TTC549 (cell line): Measurements from ENCODE around the gene SMPD3.

Experiments
- FAIRE-seq: peaks from 2 replicates; lab custom pipeline; 2012; peaks lifted over from hg19 to GRCh38; lab: Jason Lieb, UNC

Gene SMPD3

DNA sequence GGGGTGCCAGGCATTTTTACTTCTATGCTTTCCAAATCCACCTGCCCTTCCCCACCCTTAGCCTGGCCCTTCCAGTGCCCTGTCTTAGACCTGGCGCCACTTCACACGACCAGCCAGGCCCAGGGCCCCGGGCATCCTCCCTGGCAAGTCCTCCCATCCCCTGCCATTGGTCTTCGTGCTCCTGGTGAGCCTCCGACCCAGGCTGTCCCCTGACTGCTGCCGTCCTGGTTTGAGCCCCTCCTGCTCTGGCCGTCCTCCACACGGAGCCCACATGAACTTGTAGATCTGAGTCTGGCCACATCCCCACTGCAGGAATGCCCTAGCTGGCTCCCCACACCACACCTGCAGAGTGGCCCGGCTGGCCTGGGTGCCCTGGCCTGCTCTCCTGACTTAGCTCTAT, 93.5 kb downstream of the SMPD3 start:
- FAIRE-seq = no peak

- no peak for FAIRE-seq
Measured at GRCh38 chr16:68353366-68353765, 94.9 kb downstream of the SMPD3 start.

- no peak for FAIRE-seq
Measured at GRCh38 chr16:68351991-68352431, 96.3 kb downstream of the SMPD3 start.

- no peak for FAIRE-seq
Measured at GRCh38 chr16:68351463-68351862, 96.8 kb downstream of the SMPD3 start.

- no peak for FAIRE-seq
Measured at GRCh38 chr16:68350813-68351350, 97.4 kb downstream of the SMPD3 start.

DNA sequence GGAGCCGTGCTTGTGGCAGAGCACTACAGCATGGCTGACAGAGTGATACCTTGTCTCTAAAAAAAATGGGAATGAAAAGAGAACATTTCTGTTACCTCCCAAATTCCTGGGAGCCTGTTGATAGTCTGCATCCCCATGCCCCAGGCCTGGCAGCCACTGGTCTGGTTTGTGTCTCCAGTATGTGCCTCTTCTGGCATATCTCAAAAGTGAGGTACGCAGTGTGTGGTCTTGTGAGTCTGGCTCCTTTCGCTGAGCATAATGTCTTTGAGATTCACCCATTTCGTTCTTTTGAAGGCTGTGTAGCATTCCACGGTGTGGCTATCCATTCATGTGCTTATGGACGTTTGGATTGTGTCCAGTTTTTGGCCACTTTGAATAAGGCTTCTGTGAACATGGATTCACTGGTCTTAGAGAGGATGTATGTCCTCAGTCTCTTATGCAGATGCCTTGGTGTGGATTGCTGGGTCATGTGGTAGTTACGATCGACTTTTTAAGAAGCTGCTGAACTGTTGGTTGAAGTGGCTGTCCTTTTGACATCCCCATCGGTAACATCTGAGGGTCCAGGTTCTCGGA, 98.4 kb downstream of the SMPD3 start:
- no peak for FAIRE-seq

DNA sequence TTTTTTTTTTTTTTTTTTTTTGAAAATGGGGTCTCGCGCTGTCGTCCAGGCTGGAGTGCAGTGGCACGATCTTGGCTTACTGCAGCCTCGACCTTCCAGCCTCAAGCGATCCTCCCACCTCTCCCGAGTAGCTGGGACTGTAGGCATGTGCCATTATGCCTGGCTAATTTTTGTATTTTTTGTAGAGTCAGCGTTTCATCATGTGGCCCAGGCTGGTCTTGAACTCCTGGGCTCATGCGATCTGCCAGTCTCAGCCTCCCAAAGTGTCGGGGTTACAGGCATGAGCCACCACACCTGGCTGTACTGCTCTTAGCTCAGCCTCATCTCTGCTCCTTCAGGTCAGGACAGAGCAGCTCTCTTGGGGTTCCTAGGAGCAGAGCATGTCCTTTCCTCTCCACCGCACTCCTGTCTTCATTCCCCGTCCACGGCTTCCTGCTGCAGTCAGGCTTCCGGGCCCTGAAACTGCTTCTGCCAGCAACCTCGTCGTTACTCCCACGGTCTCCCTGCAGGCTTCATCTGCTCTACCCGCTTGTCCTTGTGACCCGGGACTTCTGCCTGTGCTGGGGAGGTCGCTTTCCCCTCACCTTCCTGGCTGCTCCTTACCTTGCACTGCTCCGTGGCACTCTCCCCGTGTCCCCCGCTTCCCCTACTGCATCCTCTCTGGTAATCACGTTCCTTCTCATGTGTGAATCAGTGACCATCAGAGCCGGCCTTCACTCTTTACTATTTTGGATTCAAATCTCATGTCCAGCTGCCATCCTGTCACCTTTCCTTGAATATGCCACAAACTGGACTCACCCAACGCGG, 99.5 kb downstream of the SMPD3 start:
- FAIRE-seq = no peak

GRCh38 chr16:68347605-68348004, 100.7 kb downstream of the SMPD3 start:
- FAIRE-seq = no peak

- FAIRE-seq = no peak
Measured at GRCh38 chr16:68346892-68347480, 101.3 kb downstream of the SMPD3 start.

DNA sequence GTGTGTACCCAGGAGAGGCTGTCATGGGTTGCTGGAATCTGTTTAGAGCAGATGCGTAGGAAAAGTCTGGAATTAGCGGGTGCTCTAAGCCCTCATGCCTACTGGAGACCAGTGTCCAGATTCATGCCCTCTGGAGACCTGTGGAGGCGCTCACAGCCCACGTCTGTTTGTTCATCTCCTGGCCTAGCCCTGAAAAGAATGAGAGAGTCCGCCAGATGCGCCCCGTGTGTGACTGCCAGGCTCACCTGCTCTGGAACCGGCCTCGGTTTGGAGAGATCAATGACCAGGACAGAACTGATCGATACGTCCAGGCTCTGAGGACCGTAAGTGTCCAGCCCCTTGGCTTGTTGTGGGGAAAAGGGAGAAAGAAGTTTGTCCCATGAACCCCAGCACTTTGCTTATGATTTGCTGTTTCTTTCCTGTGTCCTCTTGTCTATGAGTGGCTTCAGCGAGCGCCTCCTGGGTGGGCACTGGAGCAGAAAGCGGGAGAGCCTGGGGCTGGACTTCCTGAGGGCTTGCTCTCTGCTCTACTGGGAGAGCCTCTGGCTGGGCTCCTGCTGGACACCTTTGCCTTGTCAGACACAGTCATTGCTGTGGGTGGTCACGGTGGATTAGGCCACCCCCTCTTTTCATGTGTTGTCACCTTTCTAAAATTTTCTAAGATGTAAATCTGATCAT, 102.2 kb downstream of the SMPD3 start:
- no peak for FAIRE-seq

DNA sequence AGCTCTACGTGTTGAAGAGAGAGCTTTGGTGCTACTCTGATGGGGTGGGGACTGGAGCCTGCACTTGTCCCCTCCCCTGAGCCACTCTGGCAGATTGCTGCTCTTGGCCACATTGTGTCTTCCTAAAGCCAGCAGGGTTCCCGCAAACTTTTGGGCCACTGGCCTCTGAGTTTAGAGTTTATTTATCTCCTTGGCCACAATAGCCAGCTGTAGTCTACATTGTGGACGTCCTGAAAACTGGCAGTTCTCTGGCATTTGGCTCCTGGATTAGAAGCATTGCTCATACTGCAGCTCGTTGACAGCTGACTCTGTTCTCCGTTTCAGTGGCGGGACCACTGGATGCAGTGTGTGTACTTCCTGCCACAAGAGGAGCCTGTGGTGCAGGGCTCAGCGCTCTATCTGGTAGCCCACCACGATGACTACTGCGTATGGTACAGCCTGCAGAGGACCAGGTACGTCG, 102.9 kb downstream of the SMPD3 start:
- FAIRE-seq = no peak

DNA sequence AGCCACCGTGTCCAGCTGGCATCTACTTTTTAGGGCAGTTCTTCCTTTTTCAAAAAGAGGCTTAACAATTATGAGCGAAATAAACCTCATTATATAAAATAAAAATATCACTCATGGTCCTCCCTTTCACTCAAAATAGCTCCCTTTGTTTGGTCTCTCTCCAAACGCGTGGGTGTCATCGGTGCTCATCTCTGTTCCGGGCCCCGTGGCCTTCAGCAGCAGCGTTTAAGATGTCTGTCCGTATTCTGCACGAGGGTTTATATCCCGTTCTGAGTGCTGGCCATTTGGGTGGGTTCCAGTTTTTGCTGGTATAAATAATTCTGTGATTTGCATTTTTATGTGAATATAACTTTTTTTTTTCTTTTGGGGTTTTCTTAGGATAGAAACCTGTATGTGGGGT, 104.1 kb downstream of the SMPD3 start:
- FAIRE-seq = no peak

DNA sequence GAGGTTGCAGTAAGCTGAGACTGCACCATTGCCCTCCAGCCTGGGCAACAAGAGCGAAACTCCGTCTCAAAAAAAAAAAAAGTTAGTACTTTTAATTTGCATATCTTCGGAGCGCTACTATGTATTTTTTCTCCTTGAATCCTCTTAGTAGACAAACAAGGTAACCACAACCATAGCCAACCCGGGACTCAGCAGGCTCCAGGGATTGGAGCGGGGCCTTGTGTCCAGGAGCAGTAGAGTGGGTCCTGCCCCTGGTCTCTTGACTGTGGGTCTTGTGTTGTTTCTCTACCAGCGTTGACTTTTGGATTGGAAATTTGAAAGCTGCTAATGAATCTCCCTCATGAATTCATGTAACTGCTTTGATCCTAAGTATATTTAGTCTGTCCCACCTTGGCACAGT, 105.2 kb downstream of the SMPD3 start:
- no peak for FAIRE-seq

GRCh38 chr16:68342620-68343019, 105.7 kb downstream of the SMPD3 start:
- FAIRE-seq = no peak

GRCh38 chr16:68339214-68339613, 109.1 kb downstream of the SMPD3 start:
- no peak for FAIRE-seq

GRCh38 chr16:68338326-68339119, 109.8 kb downstream of the SMPD3 start:
- no peak for FAIRE-seq

- no peak for FAIRE-seq
Measured at GRCh38 chr16:68335175-68335574, 113.1 kb downstream of the SMPD3 start.

- FAIRE-seq = no peak
Measured at GRCh38 chr16:68332411-68333121, 115.7 kb downstream of the SMPD3 start.

DNA sequence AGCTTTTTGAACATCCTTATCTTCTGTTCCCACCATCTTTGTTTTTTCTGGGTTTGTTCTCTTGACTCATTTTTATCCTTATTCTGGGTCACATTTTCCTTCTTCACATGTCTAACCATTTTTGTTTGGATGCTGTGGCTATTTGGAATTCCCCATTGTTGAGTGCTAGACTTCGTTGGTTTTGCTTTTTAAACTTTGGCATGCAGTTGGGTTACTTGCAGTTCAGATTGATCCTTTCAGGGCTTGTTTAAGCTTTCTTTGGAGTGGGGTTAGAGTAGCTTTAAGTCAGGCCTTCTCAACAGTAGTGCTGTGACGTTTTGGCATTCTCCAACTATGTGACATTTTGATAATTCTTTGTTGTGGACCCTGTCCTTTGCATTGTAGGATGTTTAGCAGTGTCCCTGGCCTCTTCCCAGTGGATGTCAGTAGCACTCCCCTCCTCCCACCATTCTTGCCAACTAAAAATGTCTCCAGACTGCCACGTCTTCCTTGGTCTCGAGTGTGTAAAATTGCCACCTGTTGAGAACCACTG, 116.4 kb downstream of the SMPD3 start:
- FAIRE-seq = no peak

GRCh38 chr16:68328860-68329390, 119.4 kb downstream of the SMPD3 start:
- FAIRE-seq = no peak
